Skin epidermis (tissue), 12 donors: ENCODE results near the gene EXOSC10.
"Not testable (repeated sequence)": the region's sequence is repeated elsewhere in the genome, so short reads cannot be mapped to it uniquely, and the experiment has no call there.

ENCODE experiments used
- H3K27ac ChIP-seq, 21 experiments: fragments of 200-600 bp; sonication (generic) in 11 of 21; one replicate each; pipeline ENCODE4 v1.5.0; 2020; ENCODE audit warnings: mild to moderate bottlenecking in 3 of 21, inconsistent platforms in 2 of 21, moderate library complexity in 2 of 21
- H3K4me3 ChIP-seq, 7 experiments: fragments of 200-600 bp; sonication (generic) in 2 of 7; one replicate each; pipeline ENCODE4 v1.5.0; 2020; ENCODE audit warnings: inconsistent platforms in 2 of 7, mild to moderate bottlenecking in 2 of 7, moderate library complexity in 1 of 7

The EXOSC10 gene

GRCh38 chr1:11064942-11065341 lies 34.7 kb downstream of the EXOSC10 start:
- H3K27ac ChIP-seq = no peak overlapping the region
- no peak overlapping the region for H3K4me3 ChIP-seq

DNA sequence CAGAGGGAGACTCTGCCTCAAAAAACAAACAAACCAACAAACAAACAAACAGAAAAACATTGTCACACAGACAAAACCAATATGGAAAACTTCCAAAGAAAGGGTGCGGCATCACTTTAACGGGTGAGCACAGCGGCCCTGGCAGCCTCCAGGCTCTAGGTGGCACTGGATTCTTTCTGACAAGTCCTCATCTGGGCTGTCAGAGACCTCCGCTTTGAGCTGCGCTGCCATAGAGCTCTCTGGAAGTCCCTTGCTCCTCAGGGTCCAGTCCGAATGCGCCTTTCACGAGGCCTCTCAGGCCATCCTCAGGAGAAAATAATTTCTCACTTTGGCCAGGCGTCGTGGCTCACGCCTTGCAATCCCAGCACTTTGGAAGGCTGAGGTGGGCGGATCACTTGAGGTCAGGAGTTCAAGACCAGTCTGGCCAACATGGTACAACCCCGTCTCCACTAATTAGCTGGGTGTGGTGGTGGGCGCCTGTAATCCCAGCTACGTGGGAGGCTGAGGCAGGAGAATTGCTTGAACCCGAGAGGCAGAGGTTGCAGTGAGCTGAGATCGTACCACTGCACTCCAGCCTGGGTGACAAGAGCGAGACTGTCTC lies 35.6 kb downstream of the EXOSC10 start:
- H3K27ac ChIP-seq, H3K4me3 ChIP-seq: not testable (repeated sequence)

DNA sequence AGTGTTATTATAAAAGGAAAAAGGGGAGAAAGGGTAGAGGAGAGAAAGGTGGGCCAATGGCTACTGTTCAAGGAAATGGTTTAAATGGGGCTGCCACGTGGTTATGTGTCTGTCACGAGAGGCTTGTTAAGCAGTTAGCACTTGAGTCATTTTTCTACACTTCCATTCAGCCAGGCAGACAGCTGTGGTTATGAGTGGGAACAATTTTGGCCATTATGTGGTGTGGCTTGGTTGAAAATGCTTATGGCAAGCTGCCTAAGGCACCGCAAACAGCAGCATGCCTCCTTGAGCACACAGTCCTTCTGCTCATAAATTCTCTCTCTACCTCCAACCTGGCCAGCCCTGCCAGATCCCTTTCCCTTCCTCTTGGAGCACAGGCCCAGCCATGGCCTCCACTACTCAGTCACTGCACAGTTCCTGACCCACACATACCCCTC lies 36.7 kb downstream of the EXOSC10 start:
- H3K4me3 ChIP-seq = no peak overlapping the region
- no peak overlapping the region for H3K27ac ChIP-seq

- Histone ChIP-seq H3K4me3 (no peak overlapping the region), H3K27ac (peak overlapping the region in 4 of 21 experiments; percentile 71 to 87 (median 84))
These were observed 37.9 kb downstream of the EXOSC10 start for GRCh38 chr1:11061652-11062365.

DNA sequence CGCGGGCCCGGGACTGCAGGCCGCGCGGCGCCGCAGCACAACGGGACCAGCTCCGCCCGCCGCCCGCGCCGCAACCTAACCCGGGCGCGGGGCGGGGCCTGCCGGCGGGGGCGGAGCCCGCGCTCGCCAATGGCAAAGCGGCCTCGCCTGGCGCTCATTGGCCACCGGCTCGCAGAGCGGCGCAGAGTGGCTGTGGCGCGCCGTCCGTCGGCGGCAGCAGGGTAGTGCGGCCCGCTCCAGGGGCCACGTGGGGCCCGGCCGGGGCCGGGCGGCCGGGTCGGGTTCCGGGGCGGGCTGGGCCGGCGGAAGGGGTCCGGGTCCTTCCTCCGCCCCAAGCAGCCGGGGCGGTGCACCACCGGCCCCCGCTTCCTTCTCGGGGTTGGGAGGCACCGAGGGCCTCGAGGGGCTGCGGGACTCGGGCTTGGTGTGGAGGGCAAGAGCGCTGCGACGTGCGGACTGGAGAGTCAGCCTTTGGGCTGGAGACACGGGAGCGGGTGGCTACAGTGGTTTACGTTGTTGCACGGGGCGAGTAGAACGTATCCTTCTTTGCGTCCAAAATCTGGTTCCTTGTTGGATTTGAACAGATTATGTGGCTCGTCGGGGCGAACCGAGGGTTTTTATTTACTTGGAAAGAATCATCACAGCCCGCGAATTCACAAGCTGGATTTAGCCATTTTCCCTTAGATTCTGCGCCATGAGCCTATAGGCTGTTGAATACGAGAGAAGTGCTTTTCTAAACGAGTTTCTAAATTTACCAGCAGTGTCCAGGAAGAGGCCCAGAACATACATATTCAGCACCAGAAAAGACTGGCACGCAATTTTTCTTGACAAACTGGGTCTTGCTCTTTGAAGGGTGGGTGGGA lies 39.5 kb downstream of the EXOSC10 start, which contains the start of gene SRM:
TSS of gene SRM (minus strand) at position 51 of the 863 bp plus-strand sequence. CDS start 75 bp downstream, outside the sequence.
- H3K4me3 ChIP-seq = peak within 1 kb of the TSS; percentile 77 to 97 (median 91)
- H3K27ac ChIP-seq = peak within 1 kb of the TSS; percentile 57 to 91 (median 85)

DNA sequence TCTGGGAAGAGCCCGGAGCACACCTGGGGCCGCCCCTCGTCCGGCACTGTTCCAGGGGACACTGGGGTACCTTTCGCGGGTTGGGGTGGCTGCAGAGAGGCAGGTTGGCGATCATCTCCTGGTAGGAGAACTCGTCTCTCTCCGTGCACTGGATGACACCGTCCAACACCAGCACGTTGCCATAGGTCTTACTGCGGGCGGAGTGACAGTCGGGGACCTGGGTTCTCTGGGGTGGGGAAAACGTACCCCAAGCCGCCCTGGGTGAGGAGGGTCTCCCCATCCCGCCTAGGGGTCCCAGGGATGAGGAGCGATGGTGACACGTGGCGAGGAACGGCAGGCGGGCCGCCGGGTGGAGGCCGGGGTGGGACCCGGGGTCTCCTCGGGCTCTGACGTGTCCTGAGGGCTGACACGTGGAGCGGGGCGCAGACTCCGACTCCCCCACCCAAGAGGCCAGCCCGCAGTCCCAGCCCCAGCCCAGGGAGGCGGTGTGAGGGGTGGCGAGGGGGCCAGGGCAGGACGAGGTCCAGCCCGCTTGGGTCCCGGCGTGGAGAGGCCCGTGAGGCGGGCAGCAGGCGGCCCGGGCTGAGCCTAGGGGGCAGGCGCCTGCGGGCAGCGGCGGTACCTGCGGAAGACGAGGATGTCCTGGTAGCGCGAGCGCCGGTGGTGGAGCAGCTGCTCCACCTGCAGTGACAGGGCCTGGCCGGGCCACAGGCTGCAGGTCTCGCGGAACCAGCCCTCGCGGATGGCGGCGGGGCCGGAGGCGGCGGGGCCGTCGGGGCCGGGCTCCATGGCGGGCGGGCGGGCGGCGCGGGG lies 40.3 kb downstream of the EXOSC10 start:
- peak overlapping the region; percentile 57 to 91 (median 81) for H3K27ac ChIP-seq
- peak overlapping the region; percentile 77 to 97 (median 91) for H3K4me3 ChIP-seq

GRCh38 chr1:11058595-11059154 lies 41.0 kb downstream of the EXOSC10 start:
- peak overlapping the region; percentile 77 to 97 (median 91) for H3K4me3 ChIP-seq
- H3K27ac ChIP-seq = peak overlapping the region in 19 of 21 experiments; percentile 53 to 91 (median 81)

DNA sequence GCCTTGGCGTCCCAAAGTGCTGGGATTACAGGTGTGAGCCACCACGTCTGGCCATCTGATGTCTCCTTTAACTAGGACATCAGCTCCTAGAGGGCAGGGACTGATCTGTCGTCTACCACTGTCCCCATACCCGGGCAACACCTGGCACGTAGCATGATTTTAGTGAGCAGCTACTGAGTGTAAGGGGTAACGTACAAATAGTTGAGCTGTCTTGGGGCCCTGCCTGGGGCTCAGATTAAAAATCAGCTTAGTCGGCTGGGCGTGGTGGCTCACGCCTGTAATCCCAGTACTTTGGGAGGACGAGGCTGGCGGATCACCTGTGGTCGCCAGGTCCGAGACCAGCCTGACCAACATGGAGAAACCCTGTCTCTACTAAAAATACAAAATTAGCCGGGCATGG lies 41.6 kb downstream of the EXOSC10 start:
- Histone ChIP-seq H3K27ac (no peak overlapping the region), H3K4me3 (peak overlapping the region in 2 of 7 experiments; percentile 77 to 93)

GRCh38 chr1:11057477-11057876 lies 42.2 kb downstream of the EXOSC10 start:
- Histone ChIP-seq H3K27ac (no peak overlapping the region), H3K4me3 (no peak overlapping the region)

DNA sequence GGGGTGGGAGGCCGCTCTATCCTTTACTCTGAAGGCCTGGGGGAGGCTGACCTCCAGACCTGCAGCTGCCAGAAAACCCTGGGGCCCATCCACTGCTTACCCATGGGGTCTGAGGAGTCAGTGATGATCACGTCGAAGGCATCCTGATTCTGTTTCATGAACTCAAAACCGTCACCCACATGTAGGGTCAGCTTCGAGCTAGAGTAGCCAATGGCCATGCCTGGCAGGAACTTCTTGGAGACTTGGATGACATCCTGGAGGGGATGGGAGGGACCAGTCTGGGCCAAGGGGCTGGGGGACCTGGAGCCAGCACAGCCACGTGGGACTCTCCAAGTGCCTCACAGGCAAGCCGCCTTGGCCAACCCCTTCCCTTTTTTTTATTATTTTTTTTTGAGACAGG lies 43.2 kb downstream of the EXOSC10 start:
- H3K4me3 ChIP-seq = no peak overlapping the region

DNA sequence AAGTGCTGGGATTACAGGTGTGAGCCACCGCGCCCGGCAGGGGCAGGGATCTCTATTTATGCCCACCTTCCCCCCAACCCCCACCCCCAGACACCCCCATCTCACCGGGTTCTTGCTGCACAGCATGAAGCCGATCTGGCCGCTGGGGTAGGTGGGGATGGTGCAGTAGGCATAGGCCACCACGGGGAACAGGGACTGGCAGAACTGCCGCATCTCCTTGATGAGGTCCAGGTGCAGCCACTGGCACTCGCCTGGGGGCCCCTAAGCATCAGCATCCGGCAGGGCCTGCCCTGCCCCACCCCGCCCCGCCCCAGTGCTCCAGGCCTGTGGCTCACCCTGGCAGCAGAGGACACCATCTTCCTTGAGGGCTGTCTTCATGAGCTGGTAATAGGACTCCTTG lies 44.0 kb downstream of the EXOSC10 start:
- Histone ChIP-seq H3K4me3 (no peak overlapping the region), H3K27ac (no peak overlapping the region)

More for the DNA sequence above, 43.2 kb downstream of the EXOSC10 start:
- H3K27ac ChIP-seq = no peak overlapping the region

DNA sequence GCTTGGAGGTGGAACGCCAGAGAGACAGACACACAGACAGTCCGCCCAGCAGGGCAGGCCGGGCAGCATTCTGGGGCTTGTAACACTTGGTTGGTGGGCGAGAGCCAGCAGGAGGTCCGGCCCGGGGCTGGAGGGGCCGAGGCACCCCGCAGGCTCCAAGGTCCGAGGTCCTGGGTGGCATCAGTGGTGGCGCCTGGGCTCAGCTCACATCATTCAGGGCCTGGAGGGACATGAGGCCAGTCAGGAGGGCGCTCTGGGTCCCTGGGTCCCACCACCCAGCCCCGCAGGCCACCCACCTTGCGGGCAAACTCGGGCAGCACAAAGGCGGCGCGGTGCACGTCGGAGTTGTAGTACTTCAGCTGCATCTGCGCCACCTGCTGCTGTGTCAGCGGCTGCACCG lies 45.0 kb downstream of the EXOSC10 start:
- Histone ChIP-seq H3K4me3 (no peak overlapping the region), H3K27ac (no peak overlapping the region)

DNA sequence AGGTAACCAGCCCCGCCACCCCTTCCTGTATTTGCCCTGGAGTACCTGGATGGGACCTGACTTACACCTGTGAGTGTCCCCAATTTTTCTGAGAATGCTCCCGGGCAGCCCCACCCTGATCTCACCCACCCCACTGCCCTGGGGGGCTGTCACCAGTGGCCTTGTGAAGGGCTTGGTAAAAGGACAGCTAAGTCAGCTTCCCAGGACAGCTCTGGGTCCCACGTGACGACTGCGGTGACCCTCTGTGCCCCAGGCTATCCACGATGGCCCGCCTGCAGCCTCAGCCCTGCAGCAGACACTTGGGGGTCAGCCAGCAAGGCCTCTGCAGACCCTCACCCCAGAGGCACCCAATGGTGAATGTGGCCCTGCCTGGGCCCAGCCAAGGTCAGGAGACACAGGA lies 45.5 kb downstream of the EXOSC10 start:
- Histone ChIP-seq H3K27ac (no peak overlapping the region), H3K4me3 (no peak overlapping the region)

DNA sequence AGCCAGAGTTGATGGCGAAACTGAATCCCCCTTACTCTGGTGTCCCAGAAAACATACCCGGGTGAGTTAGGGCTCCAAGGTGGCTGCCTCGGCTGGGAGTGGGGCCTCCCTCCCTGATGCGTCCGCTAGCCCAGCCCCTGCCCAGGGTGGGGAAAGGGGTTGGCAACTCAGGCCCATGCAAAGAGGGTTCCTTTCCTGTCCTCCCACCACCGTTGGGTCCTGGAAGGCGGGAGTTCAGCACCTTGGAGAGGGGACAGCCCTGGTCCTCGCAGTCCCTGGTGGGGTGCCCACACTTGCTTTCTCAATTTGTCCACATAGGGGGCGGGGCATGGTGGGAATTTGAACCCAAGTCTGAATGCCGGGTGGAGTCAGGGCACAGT lies 45.9 kb downstream of the EXOSC10 start:
- Histone ChIP-seq H3K4me3 (no peak overlapping the region), H3K27ac (no peak overlapping the region)

GRCh38 chr1:11052839-11053757 lies 46.6 kb downstream of the EXOSC10 start:
- no peak overlapping the region for H3K4me3 ChIP-seq

GRCh38 chr1:11051781-11052511 lies 47.7 kb downstream of the EXOSC10 start:
- Histone ChIP-seq H3K4me3 (no peak overlapping the region), H3K27ac (no peak overlapping the region)

More at GRCh38 chr1:11052839-11053757, 46.6 kb downstream of the EXOSC10 start:
- no peak overlapping the region for H3K27ac ChIP-seq

GRCh38 chr1:11051121-11051520 lies 48.5 kb downstream of the EXOSC10 start:
- not testable (repeated sequence) for H3K27ac ChIP-seq, H3K4me3 ChIP-seq
